GM13977 (cell line): Measurements from ENCODE around the gene KLHL41.
A peak's percentile ranks its signal among the peaks of the same experiment; 100 is the strongest.
"Not testable (repeated sequence)": the region's sequence is repeated elsewhere in the genome, so short reads cannot be mapped to it uniquely, and the experiment has no call there.

Experiments
- DNase-seq: peaks from one replicate; pipeline ENCODE4 v3.0.0; 2012; ENCODE audit warnings: low spot score
- CTCF ChIP-seq: IDR thresholded peaks from 2 replicates; pipeline ENCODE4 v1.5.1; 2012; ENCODE audit warnings: mild to moderate bottlenecking, control low read depth; ENCODE audit not compliant: insufficient read depth; ENCODE audit errors: extremely low read depth, missing control alignments
- in situ Hi-C: fragments of 300-500 bp; cut with MboI; formaldehyde crosslinking; loops from one replicate; pipeline ENCODE4 v1.12.0; 2022; ENCODE audit warnings: low sequenced_read_pairs, low pct_unique_long_range_greater_than_20kb, mixed read lengths, inconsistent platforms; ENCODE audit not compliant: unreplicated experiment

KLHL41 gene

DNA sequence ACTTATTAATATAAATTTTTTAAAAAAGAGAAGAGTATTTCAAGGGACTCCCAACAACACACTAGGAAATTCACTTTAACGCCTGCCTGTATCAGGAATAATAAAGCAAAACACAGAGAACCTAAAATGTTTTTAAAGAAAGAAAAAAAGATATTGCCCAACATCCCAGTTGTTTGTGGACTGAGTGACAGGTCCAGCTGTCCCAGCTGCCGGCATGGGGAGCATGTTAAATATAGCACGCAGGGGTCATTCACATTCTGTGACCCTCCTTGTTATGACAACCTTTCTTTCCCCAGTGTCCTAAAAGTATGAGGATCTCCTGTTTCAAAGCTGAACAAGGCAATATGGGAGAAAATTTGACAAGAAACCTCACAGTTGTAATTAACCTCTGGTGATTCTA, 4.4 kb downstream of the KLHL41 start:
- DNase-seq = no peak
- TF ChIP-seq CTCF = no peak
- in situ Hi-C loops = no loop called here

DNA sequence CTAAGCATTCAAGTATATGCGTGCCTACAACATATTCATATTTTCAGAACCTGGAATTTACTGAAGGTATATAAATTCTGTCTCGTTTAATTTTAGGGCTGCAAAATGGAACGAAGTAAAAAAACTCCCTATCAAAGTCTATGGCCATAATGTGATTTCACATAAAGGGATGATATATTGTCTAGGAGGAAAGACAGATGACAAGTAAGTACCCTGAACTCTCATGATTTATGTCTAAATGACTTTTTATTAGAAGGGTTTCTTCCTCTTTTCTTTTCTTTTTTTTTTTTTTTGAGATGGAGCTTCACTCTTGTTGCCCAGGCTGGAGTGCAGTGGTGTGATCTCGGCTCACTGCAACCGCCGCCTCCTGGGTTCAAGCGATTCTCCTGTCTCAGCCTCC, 5.3 kb downstream of the KLHL41 start:
- in situ Hi-C loops, DNase-seq: not testable (repeated sequence)

DNA sequence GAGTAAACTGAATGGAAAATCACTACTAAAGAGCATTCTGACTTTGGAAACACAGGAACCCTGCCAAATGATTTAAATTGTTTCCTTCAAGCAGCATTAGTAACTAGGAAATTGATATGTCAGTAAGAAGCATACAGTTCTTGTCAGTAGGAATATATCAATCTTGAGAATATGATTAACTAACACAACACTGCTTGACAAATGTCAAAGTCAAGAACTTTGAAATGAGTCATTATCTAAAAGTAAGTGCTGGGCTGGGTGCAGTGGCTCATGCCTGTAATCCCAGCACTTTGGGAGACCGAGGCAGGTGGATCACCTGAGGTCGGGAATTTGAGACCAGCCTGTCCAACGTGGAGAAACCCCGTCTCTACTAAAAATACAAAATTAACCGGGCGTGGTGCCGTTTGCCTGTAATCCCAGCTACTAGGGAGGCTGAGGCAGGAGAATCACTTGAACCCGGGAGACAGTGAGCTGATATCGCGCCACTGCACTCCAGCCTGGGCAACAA, 7.0 kb downstream of the KLHL41 start:
- in situ Hi-C loops, DNase-seq: not testable (repeated sequence)

DNA sequence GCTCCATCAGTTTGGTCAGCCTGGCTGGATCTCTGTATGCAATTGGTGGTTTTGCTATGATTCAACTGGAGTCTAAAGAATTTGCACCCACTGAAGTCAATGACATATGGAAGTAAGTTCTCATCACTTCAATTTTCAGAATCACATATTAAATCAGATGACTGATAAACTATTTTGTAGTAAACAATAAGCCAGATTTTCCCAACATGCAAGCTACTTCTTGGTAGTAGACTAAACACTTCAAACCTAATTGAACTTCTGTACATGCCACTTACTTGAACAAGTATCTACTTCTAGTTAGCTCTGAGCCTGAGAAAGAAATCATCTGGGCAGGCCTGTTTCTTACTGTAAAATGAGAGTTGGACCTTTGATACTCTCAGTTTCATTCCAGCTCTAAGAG, 11.4 kb downstream of the KLHL41 start:
- no peak for DNase-seq
- in situ Hi-C loops = no loop called here
- TF ChIP-seq CTCF = no peak

GRCh38 chr2:169523681-169524080, 14.2 kb downstream of the KLHL41 start:
- in situ Hi-C loops = no loop called here
- TF ChIP-seq CTCF = no peak

GRCh38 chr2:169525434-169525833, 15.9 kb downstream of the KLHL41 start:
- in situ Hi-C loops = loop anchor here (25.0 kb wide), 1 partner anchor 262 kb away; the partner anchor contains the start of gene SSB
- DNase-seq = no peak
- no peak for TF ChIP-seq CTCF

More at GRCh38 chr2:169523681-169524080, 14.2 kb downstream of the KLHL41 start:
- no peak for DNase-seq

GRCh38 chr2:169526451-169526850, 16.9 kb downstream of the KLHL41 start:
- TF ChIP-seq CTCF = no peak
- in situ Hi-C loops = loop anchor here (25.0 kb wide), 1 partner anchor 261 kb away; the partner anchor contains the start of gene SSB
- no peak for DNase-seq

GRCh38 chr2:169528271-169528701, 18.8 kb downstream of the KLHL41 start:
- in situ Hi-C loops = loop anchor here (25.0 kb wide), 1 partner anchor 259 kb away; the partner anchor contains the start of gene SSB
- TF ChIP-seq CTCF = peak; percentile 82
- DNase-seq = peak; percentile 47

- not testable (repeated sequence) for DNase-seq
- in situ Hi-C loops = loop anchor here (25.0 kb wide), 1 partner anchor 248 kb away; the partner anchor contains the start of gene SSB
Measured at GRCh38 chr2:169539460-169539859, 30.0 kb downstream of the KLHL41 start.
